Peyer's patch (tissue), 4 donors: ENCODE data around the gene CTNNA1. TPM values are rescaled to one million over a fixed set of nuclear protein-coding genes. Genes with fewer than 3 reads are reported as not detected.

Experiments used
- DNase-seq, 3 donors: peaks; one replicate each; pipeline ENCODE4 v3.0.0-alpha.2; 2017 to 2019
- H3K27ac ChIP-seq, 4 donors: fragments of 200-600 bp; sonication (generic); one replicate each; pipeline ENCODE4 v1.5.1; 2016 to 2019
- H3K27me3 ChIP-seq, 2 donors: fragments of 200-600 bp; sonication (generic); one replicate each; pipeline ENCODE4 v1.5.1; 2019
- H3K36me3 ChIP-seq, 3 donors: fragments of 200-600 bp; sonication (generic); one replicate each; pipeline ENCODE4 v1.5.1; 2016 to 2019
- H3K4me1 ChIP-seq, 4 donors: fragments of 200-600 bp; sonication (generic); one replicate each; pipeline ENCODE4 v1.5.1; 2016 to 2019
- H3K4me3 ChIP-seq, 4 donors: fragments of 200-600 bp; sonication (generic); 1 replicate in 3 of 4; 2 replicates in 1 of 4; pipeline ENCODE4 v1.5.1; 2016 to 2019; ENCODE audit warnings: mild to moderate bottlenecking in 1 of 4
- H3K9me3 ChIP-seq, 4 donors: fragments of 200-600 bp; sonication (generic); one replicate each; pipeline ENCODE4 v1.5.1; 2016 to 2019; ENCODE audit warnings: mild to moderate bottlenecking in 1 of 4
- CTCF ChIP-seq, 6 experiments: fragments of 450-650 bp in 4 of 6; fragments of 200-600 bp in 2 of 6; sonication (generic) in 1 of 6; IDR thresholded peaks; one replicate each; pipeline ENCODE4 v1.5.1; 2017 to 2019; ENCODE audit warnings: antibody characterized with exemption in 6 of 6, mild to moderate bottlenecking in 3 of 6, moderate library complexity in 1 of 6
- POLR2A ChIP-seq, 2 donors: fragments of 450-650 bp; IDR thresholded peaks; one replicate each; pipeline ENCODE4 v1.5.1; 2017; ENCODE audit warnings: antibody characterized with exemption in 2 of 2, mild to moderate bottlenecking in 2 of 2, moderate library complexity in 2 of 2
- total RNA-seq, 4 donors: library from RNA; depleted of rRNA; stranded (reverse); fragments of >200 nt; gene quantifications; one replicate each; pipeline ENCODE4 v1.1.0, GENCODE V29; 2016

The CTNNA1 gene
- total RNA-seq, 4 donors from 2014 or later = 351 to 516 (median 369) TPM

DNA sequence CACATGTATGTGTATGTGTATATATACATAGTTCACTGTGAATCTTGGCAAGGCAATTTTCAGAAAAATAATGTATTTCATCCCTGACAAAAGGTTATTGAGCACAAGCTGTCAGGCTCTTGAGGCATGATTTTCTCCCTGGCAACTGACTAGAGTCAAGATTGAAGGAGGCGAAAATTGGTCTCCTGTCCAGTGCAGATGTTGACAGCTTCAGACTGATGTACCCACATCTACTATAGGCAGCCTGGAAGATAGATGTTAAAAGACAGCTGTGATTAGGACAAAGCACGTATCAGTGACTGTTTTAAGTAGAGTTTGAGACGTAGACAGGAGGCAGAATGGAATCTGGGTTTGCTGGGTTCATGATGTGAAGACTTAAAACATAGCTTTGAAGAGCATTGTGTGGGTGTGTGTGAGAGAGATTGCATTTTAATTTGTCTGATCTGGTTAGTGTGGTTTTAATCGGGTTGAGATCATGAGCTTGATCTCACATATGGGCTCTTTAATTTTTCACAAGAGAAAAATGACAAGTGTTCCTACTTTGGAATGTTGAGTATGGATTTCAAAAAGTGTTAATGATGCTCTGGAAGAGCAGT, 39.1 kb downstream of the CTNNA1 start:
- no peak for TF ChIP-seq POLR2A (IDR thresholded peaks at IDR 0.05)
- Histone ChIP-seq H3K27me3 (no peaks in the 10 kb centered on the region), H3K36me3 (no peaks in the 10 kb centered on the region), H3K9me3 (no peaks in the 10 kb centered on the region), H3K4me1 (peaks cover 0 to 6% (median 0%) of the 10 kb centered on the region in 4 donors), H3K4me3 (no peak overlapping the region), H3K27ac (no peak overlapping the region)
- DNase-seq = no peak

DNA sequence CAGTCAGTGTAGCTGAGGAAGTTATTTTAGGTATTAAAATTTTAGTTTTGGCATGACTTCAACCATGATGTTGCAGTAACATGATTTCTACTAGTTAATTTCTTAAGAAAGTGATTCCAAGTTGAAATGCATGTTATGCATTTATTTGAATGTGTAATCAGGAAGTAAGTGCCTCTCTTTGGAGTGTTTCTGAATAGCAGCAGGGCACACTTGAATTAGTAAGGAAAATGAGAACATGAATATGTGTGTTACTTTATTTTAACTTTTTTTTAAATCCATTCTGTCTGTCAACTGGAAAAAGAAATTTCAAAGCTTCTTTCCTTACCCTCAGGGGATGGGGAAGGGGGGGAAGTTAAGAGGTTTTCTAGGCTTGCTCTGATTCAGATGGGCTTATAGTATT, 40.4 kb downstream of the CTNNA1 start:
- H3K27ac ChIP-seq = no peak overlapping the region
- H3K4me1 ChIP-seq = peaks cover 0 to 6% (median 0%) of the 10 kb centered on the region in 4 donors
- no peaks in the 10 kb centered on the region for H3K36me3 ChIP-seq
- no peaks in the 10 kb centered on the region for H3K27me3 ChIP-seq
- DNase-seq = no peak
- TF ChIP-seq POLR2A (IDR thresholded peaks at IDR 0.05) = no peak
- no peak for TF ChIP-seq CTCF (IDR thresholded peaks at IDR 0.05)
- no peak overlapping the region for H3K4me3 ChIP-seq
- H3K9me3 ChIP-seq = no peaks in the 10 kb centered on the region

- no peak for DNase-seq
- H3K9me3 ChIP-seq = no peaks in the 10 kb centered on the region
- no peak overlapping the region for H3K4me3 ChIP-seq
- H3K4me1 ChIP-seq = no peaks in the 10 kb centered on the region
- no peak for TF ChIP-seq CTCF (IDR thresholded peaks at IDR 0.05)
- TF ChIP-seq POLR2A (IDR thresholded peaks at IDR 0.05) = no peak
- H3K27me3 ChIP-seq = no peaks in the 10 kb centered on the region
- no peak overlapping the region for H3K27ac ChIP-seq
- no peaks in the 10 kb centered on the region for H3K36me3 ChIP-seq
Observed at GRCh38 chr5:138803285-138803684, 50.1 kb downstream of the CTNNA1 start.

- H3K27me3 ChIP-seq = no peaks in the 10 kb centered on the region
- TF ChIP-seq POLR2A (IDR thresholded peaks at IDR 0.05) (no peak), CTCF (IDR thresholded peaks at IDR 0.05) (no peak)
Observed at GRCh38 chr5:138803935-138804334, 50.7 kb downstream of the CTNNA1 start.

GRCh38 chr5:138805096-138805495, 51.9 kb downstream of the CTNNA1 start:
- Histone ChIP-seq H3K27ac (no peak overlapping the region), H3K36me3 (peaks cover 0 to 4% (median 0%) of the 10 kb centered on the region in 3 donors), H3K27me3 (no peaks in the 10 kb centered on the region), H3K4me1 (no peaks in the 10 kb centered on the region), H3K9me3 (no peaks in the 10 kb centered on the region), H3K4me3 (no peak overlapping the region)
- no peak for DNase-seq
- no peak for TF ChIP-seq POLR2A (IDR thresholded peaks at IDR 0.05)
- no peak for TF ChIP-seq CTCF (IDR thresholded peaks at IDR 0.05)

More at GRCh38 chr5:138803935-138804334, 50.7 kb downstream of the CTNNA1 start:
- Histone ChIP-seq H3K9me3 (no peaks in the 10 kb centered on the region), H3K36me3 (no peaks in the 10 kb centered on the region), H3K27ac (no peak overlapping the region), H3K4me1 (no peaks in the 10 kb centered on the region), H3K4me3 (no peak overlapping the region)
- no peak for DNase-seq

DNA sequence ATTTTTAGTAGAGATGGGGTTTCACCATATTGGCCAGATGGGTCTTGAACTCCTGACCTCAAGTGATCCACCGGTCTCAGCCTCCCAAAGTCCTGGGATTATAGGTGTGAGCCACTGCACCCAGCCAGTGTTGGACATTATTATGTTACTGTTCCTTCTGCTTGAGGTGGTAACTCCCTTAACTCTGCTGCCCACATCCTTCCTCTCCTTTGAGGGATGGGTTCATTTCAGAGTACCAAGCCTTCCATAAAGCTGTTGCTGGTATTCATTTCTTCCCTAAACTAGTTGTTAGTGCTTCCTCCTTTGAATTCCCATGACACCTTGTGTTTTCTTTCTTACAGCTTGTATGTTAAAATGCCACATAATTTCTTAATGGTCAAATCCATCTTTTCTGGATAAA, 54.0 kb downstream of the CTNNA1 start:
- Histone ChIP-seq H3K27ac (no peak overlapping the region), H3K4me1 (no peaks in the 10 kb centered on the region)
- TF ChIP-seq POLR2A (IDR thresholded peaks at IDR 0.05) = no peak
- TF ChIP-seq CTCF (IDR thresholded peaks at IDR 0.05) = no peak

More for the DNA sequence above, 54.0 kb downstream of the CTNNA1 start:
- no peaks in the 10 kb centered on the region for H3K27me3 ChIP-seq
- DNase-seq = no peak
- H3K4me3 ChIP-seq = no peak overlapping the region
- no peaks in the 10 kb centered on the region for H3K9me3 ChIP-seq
- peaks cover 0 to 18% (median 0%) of the 10 kb centered on the region in 3 donors for H3K36me3 ChIP-seq
